Measurements from ENCODE around the gene NEO1.
A peak's percentile ranks its signal among the peaks of the same experiment; 100 is the strongest.

The NEO1 gene

DNA sequence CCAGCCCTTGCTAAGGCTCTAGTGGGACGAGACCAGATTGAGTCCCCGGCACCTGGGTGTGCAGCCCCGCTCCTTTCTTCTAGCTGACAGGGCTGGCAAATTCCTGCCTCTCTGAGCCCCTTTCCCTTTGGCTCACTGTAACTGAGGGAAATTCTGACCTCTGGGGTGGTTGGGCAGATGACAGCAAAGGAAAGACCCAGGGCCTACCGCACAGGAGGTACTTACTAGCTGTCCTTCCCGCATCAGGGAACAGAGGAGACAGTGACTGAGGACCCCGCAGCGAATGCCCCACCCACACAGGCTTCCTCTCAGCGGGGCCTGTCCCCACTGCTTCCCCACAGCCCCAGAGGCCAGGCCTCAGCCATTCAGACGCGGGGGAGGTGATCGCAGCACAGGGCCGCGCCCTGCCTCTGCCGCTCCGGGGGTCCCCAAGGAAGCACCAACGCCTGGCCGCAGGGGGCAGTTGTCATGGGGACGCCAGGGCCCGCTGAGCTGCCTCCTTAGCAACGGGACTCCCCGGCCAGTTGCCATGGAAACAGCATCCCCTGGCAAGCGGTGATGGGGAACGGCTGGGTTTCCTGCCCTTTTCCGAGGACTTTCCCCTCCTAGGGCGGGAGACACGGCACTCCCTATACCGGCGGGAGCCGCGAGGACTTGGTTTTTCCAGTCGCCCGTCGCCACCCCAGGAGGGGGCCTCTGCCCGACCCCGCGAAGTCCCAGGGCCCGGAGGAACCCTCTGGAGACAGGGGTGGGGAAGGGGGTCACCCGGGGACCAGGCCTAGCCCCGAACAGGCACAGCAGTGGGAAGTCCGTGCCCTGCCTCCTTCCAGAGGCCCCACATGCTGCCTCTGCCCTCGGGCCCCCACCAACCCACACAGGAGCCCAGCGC is 266.4 kb downstream of the NEO1 start:
- Histone ChIP-seq H3K9me3 (ENCODE audit: control insufficient read depth, low read length) (no peaks in the 10 kb centered on the region), H2BK120ac (ENCODE audit: low read depth, low read length) (no peak overlapping the region)
- no peak for DNase-seq

DNA sequence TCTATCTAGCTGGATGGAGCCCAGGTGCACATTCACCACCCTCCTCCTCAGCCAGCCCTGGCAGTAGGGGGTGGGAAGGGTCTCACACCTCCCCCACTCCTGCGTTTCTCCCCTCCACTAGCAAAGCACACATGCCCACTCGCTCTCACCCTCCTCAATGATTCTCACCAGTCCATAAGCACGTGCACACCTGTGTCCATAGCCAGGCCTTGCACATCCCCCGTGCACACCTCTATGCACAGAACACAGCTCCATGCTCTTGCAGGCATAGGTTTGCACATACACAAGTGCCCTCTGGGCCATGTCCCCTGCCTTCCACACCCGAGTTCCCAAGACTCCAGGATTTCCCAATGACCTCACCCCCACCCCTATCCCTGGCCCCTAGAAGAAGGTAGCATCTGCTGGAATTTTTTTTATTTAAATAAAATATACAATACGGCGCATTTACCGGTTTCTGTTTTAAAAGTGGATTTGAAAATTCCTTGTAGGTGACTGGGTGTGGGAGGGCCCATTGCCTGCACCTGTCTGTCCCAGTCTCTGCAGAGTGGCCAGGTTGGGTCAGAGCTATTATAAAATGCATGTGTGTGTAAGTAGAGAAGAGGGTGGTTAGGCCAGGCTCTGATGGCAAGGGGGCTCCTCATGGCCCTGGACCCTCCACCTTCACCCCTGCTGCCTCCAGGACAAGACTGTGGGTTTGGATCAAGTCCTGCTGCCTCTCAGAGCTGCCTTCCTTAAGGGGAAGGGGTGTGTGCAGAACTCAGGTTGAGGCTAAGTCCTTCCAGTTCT is 267.4 kb downstream of the NEO1 start:
- Histone ChIP-seq H3K23ac (ENCODE audit: low read length in 2 of 2) (no peak overlapping the region), H2BK120ac (ENCODE audit: low read depth, low read length) (no peak overlapping the region), H3K27me3 (ENCODE audit: control insufficient read depth in 1 of 2, insufficient read depth in 1 of 2, low read length in 2 of 2) (peaks cover 10 to 40% of the 10 kb centered on the region in 2 experiments), H4K8ac (ENCODE audit: low read length) (no peak overlapping the region), H3K14ac (ENCODE audit: low read length in 2 of 2) (no peak overlapping the region), H2AK5ac (ENCODE audit: low read length, severe bottlenecking) (no peak overlapping the region), H3K27ac (ENCODE audit: low read length, poor library complexity, severe bottlenecking) (no peak overlapping the region), H3K36me3 (ENCODE audit: control insufficient read depth in 1 of 2, insufficient read depth in 2 of 2, low read depth in 1 of 2, low read length in 2 of 2) (no peaks in the 10 kb centered on the region), H3K4me2 (ENCODE audit: low read length, poor library complexity, severe bottlenecking) (no peak overlapping the region), H2BK5ac (ENCODE audit: low read depth, low read length, poor library complexity, severe bottlenecking) (no peak overlapping the region), H3K9ac (ENCODE audit: low read length) (no peak overlapping the region), H2BK12ac (ENCODE audit: low read length in 2 of 2) (no peak overlapping the region), H3K18ac (ENCODE audit: low read depth in 1 of 2, low read length in 2 of 2) (no peak overlapping the region), H3K79me1 (replicated peaks; ENCODE audit: low read length, poor library complexity, severe bottlenecking) (no peaks in the 10 kb centered on the region), H3K4me1 (ENCODE audit: control insufficient read depth, insufficient read depth, low read depth, low read length) (peaks cover 13% of the 10 kb centered on the region), H4K91ac (ENCODE audit: low read length) (no peak overlapping the region), H2BK15ac (ENCODE audit: low read depth, poor library complexity, severe bottlenecking) (no peak overlapping the region), H2AFZ (ENCODE audit: low read depth, low read length) (no peak overlapping the region), H3K4me3 (ENCODE audit: insufficient read depth in 1 of 2, low read depth in 1 of 2, low read length in 2 of 2) (no peak overlapping the region), H3K4ac (ENCODE audit: low read depth in 1 of 2, low read length in 2 of 2) (no peak overlapping the region), H3K9me3 (ENCODE audit: control insufficient read depth, low read length) (no peaks in the 10 kb centered on the region)
- 89% methylated on average over 7 of the region's 8 CpGs for WGBS
- no peak for DNase-seq

More for the DNA sequence above, 266.4 kb downstream of the NEO1 start:
- Histone ChIP-seq H4K8ac (ENCODE audit: low read length) (no peak overlapping the region), H2BK15ac (ENCODE audit: low read depth, poor library complexity, severe bottlenecking) (peak overlapping the region; percentile 16), H3K4ac (ENCODE audit: low read depth in 1 of 2, low read length in 2 of 2) (no peak overlapping the region), H3K18ac (ENCODE audit: low read depth in 1 of 2, low read length in 2 of 2) (no peak overlapping the region), H3K9ac (ENCODE audit: low read length) (no peak overlapping the region), H3K79me1 (replicated peaks; ENCODE audit: low read length, poor library complexity, severe bottlenecking) (no peaks in the 10 kb centered on the region), H4K91ac (ENCODE audit: low read length) (no peak overlapping the region), H3K27ac (ENCODE audit: low read length, poor library complexity, severe bottlenecking) (no peak overlapping the region), H2BK12ac (ENCODE audit: low read length in 2 of 2) (no peak overlapping the region), H3K4me3 (ENCODE audit: insufficient read depth in 1 of 2, low read depth in 1 of 2, low read length in 2 of 2) (no peak overlapping the region), H3K36me3 (ENCODE audit: control insufficient read depth in 1 of 2, insufficient read depth in 2 of 2, low read depth in 1 of 2, low read length in 2 of 2) (no peaks in the 10 kb centered on the region), H3K14ac (ENCODE audit: low read length in 2 of 2) (no peak overlapping the region), H3K23ac (ENCODE audit: low read length in 2 of 2) (no peak overlapping the region), H3K4me1 (ENCODE audit: control insufficient read depth, insufficient read depth, low read depth, low read length) (peaks cover 13% of the 10 kb centered on the region), H2AFZ (ENCODE audit: low read depth, low read length) (no peak overlapping the region), H2AK5ac (ENCODE audit: low read length, severe bottlenecking) (no peak overlapping the region), H3K27me3 (ENCODE audit: control insufficient read depth in 1 of 2, insufficient read depth in 1 of 2, low read length in 2 of 2) (peaks cover 10 to 39% of the 10 kb centered on the region in 2 experiments), H3K4me2 (ENCODE audit: low read length, poor library complexity, severe bottlenecking) (no peak overlapping the region), H2BK5ac (ENCODE audit: low read depth, low read length, poor library complexity, severe bottlenecking) (no peak overlapping the region)
- WGBS: 31% methylated on average over 33 of the region's 42 CpGs

- no peaks in the 10 kb centered on the region for H3K79me1 ChIP-seq (replicated peaks; ENCODE audit: low read length, poor library complexity, severe bottlenecking)
- WGBS: 84% methylated on average over 3 of the region's 3 CpGs
- no peak overlapping the region for H3K9ac ChIP-seq (ENCODE audit: low read length)
- H3K14ac ChIP-seq (ENCODE audit: low read length in 2 of 2): no peak overlapping the region
- no peak overlapping the region for H2BK15ac ChIP-seq (ENCODE audit: low read depth, poor library complexity, severe bottlenecking)
- no peak overlapping the region for H3K4me3 ChIP-seq (ENCODE audit: insufficient read depth in 1 of 2, low read depth in 1 of 2, low read length in 2 of 2)
- H2BK12ac ChIP-seq (ENCODE audit: low read length in 2 of 2): no peak overlapping the region
- no peak overlapping the region for H2BK5ac ChIP-seq (ENCODE audit: low read depth, low read length, poor library complexity, severe bottlenecking)
- H3K27ac ChIP-seq (ENCODE audit: low read length, poor library complexity, severe bottlenecking): no peak overlapping the region
- H3K4me1 ChIP-seq (ENCODE audit: control insufficient read depth, insufficient read depth, low read depth, low read length): peaks cover 22% of the 10 kb centered on the region
- no peak overlapping the region for H3K4ac ChIP-seq (ENCODE audit: low read depth in 1 of 2, low read length in 2 of 2)
- H3K23ac ChIP-seq (ENCODE audit: low read length in 2 of 2): no peak overlapping the region
- no peaks in the 10 kb centered on the region for H3K36me3 ChIP-seq (ENCODE audit: control insufficient read depth in 1 of 2, insufficient read depth in 2 of 2, low read depth in 1 of 2, low read length in 2 of 2)
- no peak overlapping the region for H4K91ac ChIP-seq (ENCODE audit: low read length)
- no peak overlapping the region for H4K8ac ChIP-seq (ENCODE audit: low read length)
- H2BK120ac ChIP-seq (ENCODE audit: low read depth, low read length): no peak overlapping the region
- no peak for DNase-seq
- no peaks in the 10 kb centered on the region for H3K9me3 ChIP-seq (ENCODE audit: control insufficient read depth, low read length)
- H3K18ac ChIP-seq (ENCODE audit: low read depth in 1 of 2, low read length in 2 of 2): no peak overlapping the region
- no peak overlapping the region for H2AK5ac ChIP-seq (ENCODE audit: low read length, severe bottlenecking)
- no peak overlapping the region for H2AFZ ChIP-seq (ENCODE audit: low read depth, low read length)
- H3K27me3 ChIP-seq (ENCODE audit: control insufficient read depth in 1 of 2, insufficient read depth in 1 of 2, low read length in 2 of 2): peaks cover 12 to 51% of the 10 kb centered on the region in 2 experiments
- H3K4me2 ChIP-seq (ENCODE audit: low read length, poor library complexity, severe bottlenecking): no peak overlapping the region
Measured at GRCh38 chr15:73320619-73321180, 268.4 kb downstream of the NEO1 start.
